ENCODE measurements around the gene NRROS. TPM values are rescaled to one million over a fixed set of nuclear protein-coding genes. Genes with fewer than 3 reads are reported as not detected.

Gene NRROS
- total RNA-seq, 1 donor from 2014 or later = 1.3 TPM

DNA sequence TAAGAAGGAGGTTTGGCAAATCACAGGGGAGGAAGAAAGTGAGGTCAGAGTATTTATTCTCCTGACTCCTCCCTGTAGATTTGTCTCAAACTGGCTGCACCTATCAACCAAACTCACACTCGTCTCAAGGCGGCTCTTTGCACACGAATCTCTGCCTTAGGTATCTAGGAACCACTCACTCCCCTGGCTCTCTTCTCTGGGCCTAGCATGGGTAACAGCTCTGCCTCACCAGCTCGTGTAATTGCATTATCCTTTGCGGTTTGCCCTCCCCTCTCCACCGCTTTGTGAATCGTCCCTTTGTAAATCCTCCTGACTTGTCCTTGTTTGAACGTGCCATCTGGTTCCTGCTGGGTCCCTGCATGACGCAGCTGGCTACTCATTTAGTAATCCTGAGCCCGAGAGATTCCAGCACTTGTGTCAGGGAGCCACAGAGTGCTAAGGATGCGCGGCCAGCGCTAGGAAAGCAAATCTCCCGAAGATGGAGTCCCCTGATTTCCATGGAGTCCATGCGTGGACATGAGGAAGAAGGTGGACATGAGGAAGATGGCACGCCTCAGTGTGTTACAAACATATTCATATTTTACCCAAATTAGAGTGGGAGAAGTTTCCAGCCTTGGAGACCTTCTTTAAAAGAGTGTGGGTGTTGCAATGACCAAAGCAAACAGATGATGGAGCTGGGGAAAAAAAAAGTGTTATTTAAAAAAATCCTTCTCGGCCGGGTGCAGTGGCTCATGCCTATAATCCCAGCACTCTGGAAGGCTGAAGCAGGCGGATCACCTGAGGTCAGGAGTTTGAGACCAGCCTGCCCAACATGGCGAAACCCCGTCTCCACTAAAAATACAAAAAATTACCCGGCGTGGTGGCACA, 26.7 kb downstream of the NRROS start:
- H3K4me1 Mint-ChIP-seq = peaks cover 21% of the 10 kb centered on the region
- H3K36me3 Mint-ChIP-seq = no peaks in the 10 kb centered on the region
- no peak overlapping the region for H3K4me3 Mint-ChIP-seq
- no peaks in the 10 kb centered on the region for H3K27me3 Mint-ChIP-seq (ENCODE audit: low read depth)
- H3K9me3 Mint-ChIP-seq = no peaks in the 10 kb centered on the region
- H3K27ac Mint-ChIP-seq = no peak overlapping the region
- no peak for DNase-seq (ENCODE audit: low spot score in 2 of 2, unreplicated experiment in 2 of 2)
- TF ChIP-seq CTCF (IDR thresholded peaks at IDR 0.05; ENCODE audit: unreplicated experiment) = no peak

GRCh38 chr3:196667056-196667825, 27.7 kb downstream of the NRROS start:
- Mint-ChIP-seq H3K4me1 (peaks cover 18% of the 10 kb centered on the region), H3K36me3 (no peaks in the 10 kb centered on the region), H3K27me3 (ENCODE audit: low read depth) (no peaks in the 10 kb centered on the region), H3K4me3 (no peak overlapping the region), H3K27ac (no peak overlapping the region), H3K9me3 (no peaks in the 10 kb centered on the region)
- no peak for TF ChIP-seq CTCF (IDR thresholded peaks at IDR 0.05; ENCODE audit: unreplicated experiment)
- no peak for DNase-seq (ENCODE audit: low spot score in 2 of 2, unreplicated experiment in 2 of 2)

- TF ChIP-seq CTCF (IDR thresholded peaks at IDR 0.05; ENCODE audit: unreplicated experiment) = no peak
- peaks cover 7% of the 10 kb centered on the region for H3K4me1 Mint-ChIP-seq
- peaks cover 5% of the 10 kb centered on the region for H3K9me3 Mint-ChIP-seq
- no peak overlapping the region for H3K4me3 Mint-ChIP-seq
- no peaks in the 10 kb centered on the region for H3K27me3 Mint-ChIP-seq (ENCODE audit: low read depth)
- no peak for DNase-seq (ENCODE audit: low spot score in 2 of 2, unreplicated experiment in 2 of 2)
- no peak overlapping the region for H3K27ac Mint-ChIP-seq
- H3K36me3 Mint-ChIP-seq = no peaks in the 10 kb centered on the region
Observed at GRCh38 chr3:196670339-196670738, 30.8 kb downstream of the NRROS start.

DNA sequence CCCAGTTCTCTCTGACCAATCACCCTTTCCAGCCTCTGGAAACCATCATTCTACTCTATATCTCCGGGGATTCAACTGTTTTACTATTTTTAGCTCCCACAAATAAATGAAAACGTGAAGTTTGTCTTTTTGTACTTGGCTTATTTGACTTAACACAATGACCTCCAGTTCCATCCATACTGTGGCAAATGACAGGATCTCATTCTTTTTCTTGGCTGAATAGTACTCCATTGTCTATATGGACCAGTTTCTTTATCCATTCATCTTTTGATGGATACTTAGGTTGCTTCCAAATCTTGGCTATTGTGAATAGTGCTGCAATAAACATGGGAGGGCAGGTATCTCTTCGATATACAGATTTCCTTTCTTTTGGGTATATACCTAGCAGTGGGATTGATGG, 34.1 kb downstream of the NRROS start:
- Mint-ChIP-seq H3K27ac (no peak overlapping the region), H3K27me3 (ENCODE audit: low read depth) (peaks cover 10% of the 10 kb centered on the region)

GRCh38 chr3:196677353-196677752, 37.9 kb downstream of the NRROS start:
- Mint-ChIP-seq H3K4me3 (no peak overlapping the region), H3K27me3 (ENCODE audit: low read depth) (peaks cover 23% of the 10 kb centered on the region), H3K9me3 (peaks cover 8% of the 10 kb centered on the region), H3K27ac (no peak overlapping the region), H3K36me3 (no peaks in the 10 kb centered on the region), H3K4me1 (no peaks in the 10 kb centered on the region)
- no peak for TF ChIP-seq CTCF (IDR thresholded peaks at IDR 0.05; ENCODE audit: unreplicated experiment)
- no peak for DNase-seq (ENCODE audit: low spot score in 2 of 2, unreplicated experiment in 2 of 2)

More for the DNA sequence above, 34.1 kb downstream of the NRROS start:
- Mint-ChIP-seq H3K4me3 (no peak overlapping the region), H3K9me3 (peaks cover 5% of the 10 kb centered on the region), H3K36me3 (no peaks in the 10 kb centered on the region), H3K4me1 (no peaks in the 10 kb centered on the region)
- TF ChIP-seq CTCF (IDR thresholded peaks at IDR 0.05; ENCODE audit: unreplicated experiment) = no peak
- DNase-seq (ENCODE audit: low spot score in 2 of 2, unreplicated experiment in 2 of 2) = no peak

All from mesothelial cell of epicardium (in vitro differentiated cells).